ENCODE measurements around the gene SH3PXD2A. TPM values are rescaled to one million over a fixed set of nuclear protein-coding genes. Genes with fewer than 3 reads are reported as not detected.

Gene SH3PXD2A
- total RNA-seq, 1 donor from 2014 or later = 30.3 TPM

DNA sequence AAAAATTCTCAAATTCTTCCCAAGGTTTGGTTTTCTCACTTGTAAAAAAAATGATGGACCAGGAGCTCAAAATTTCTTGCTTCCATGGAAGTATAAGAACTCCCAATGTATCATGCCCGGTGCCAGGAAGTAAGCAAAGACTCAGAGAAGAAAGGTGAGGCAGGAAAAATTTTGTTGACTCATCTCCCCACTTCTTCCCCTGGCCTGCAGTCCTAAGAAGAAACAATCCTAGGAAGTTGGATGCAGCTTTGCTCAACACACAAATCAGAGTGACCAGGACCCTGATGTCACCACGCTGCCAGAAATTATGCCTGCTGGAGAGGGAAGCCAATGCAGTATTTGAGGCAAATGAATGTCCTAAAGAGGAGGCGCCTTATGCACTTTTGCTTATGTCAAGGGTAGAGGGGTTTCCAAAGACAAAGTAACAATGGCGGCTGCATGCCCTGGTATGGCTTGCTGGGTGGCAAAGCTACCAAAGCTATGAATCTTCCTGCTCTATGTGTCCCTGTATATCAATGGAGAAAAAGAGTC, 198.2 kb downstream of the SH3PXD2A start:
- peaks cover 45 to 60% (median 49%) of the 10 kb centered on the region in 3 donors for H3K4me1 ChIP-seq (ENCODE audit: control insufficient read depth in 3 of 3, insufficient read depth in 3 of 3, low read length in 3 of 3)
- H3K27ac ChIP-seq (ENCODE audit: low read depth, low read length) = no peak overlapping the region
- no peaks in the 10 kb centered on the region for H3K27me3 ChIP-seq (ENCODE audit: control insufficient read depth in 3 of 3, insufficient read depth in 3 of 3, low read length in 3 of 3)
- H3K36me3 ChIP-seq (ENCODE audit: control insufficient read depth in 3 of 3, insufficient read depth in 3 of 3, low read length in 3 of 3) = peaks cover 17 to 23% (median 19%) of the 10 kb centered on the region in 3 donors
- no peak overlapping the region for H3K4me3 ChIP-seq (ENCODE audit: low read length in 3 of 3)
- H3K9me3 ChIP-seq (ENCODE audit: control insufficient read depth in 3 of 3, low read length in 3 of 3) = no peaks in the 10 kb centered on the region
- H3K9ac ChIP-seq (ENCODE audit: low read depth in 1 of 3, low read length in 3 of 3) = no peak overlapping the region

GRCh38 chr10:103654925-103655324, 200.5 kb downstream of the SH3PXD2A start:
- peaks cover 17 to 23% (median 22%) of the 10 kb centered on the region in 3 donors for H3K36me3 ChIP-seq (ENCODE audit: control insufficient read depth in 3 of 3, insufficient read depth in 3 of 3, low read length in 3 of 3)
- H3K27ac ChIP-seq (ENCODE audit: low read depth, low read length) = no peak overlapping the region
- no peaks in the 10 kb centered on the region for H3K27me3 ChIP-seq (ENCODE audit: control insufficient read depth in 3 of 3, insufficient read depth in 3 of 3, low read length in 3 of 3)
- H3K9ac ChIP-seq (ENCODE audit: low read depth in 1 of 3, low read length in 3 of 3) = no peak overlapping the region
- no peak overlapping the region for H3K4me3 ChIP-seq (ENCODE audit: low read length in 3 of 3)
- no peaks in the 10 kb centered on the region for H3K9me3 ChIP-seq (ENCODE audit: control insufficient read depth in 3 of 3, low read length in 3 of 3)
- H3K4me1 ChIP-seq (ENCODE audit: control insufficient read depth in 3 of 3, insufficient read depth in 3 of 3, low read length in 3 of 3) = peaks cover 50 to 60% (median 56%) of the 10 kb centered on the region in 3 donors

- peaks cover 12 to 13% (median 12%) of the 10 kb centered on the region in 3 donors for H3K36me3 ChIP-seq (ENCODE audit: control insufficient read depth in 3 of 3, insufficient read depth in 3 of 3, low read length in 3 of 3)
- peaks cover 56 to 63% (median 60%) of the 10 kb centered on the region in 3 donors for H3K4me1 ChIP-seq (ENCODE audit: control insufficient read depth in 3 of 3, insufficient read depth in 3 of 3, low read length in 3 of 3)
- H3K27ac ChIP-seq (ENCODE audit: low read depth, low read length) = peak overlapping the region; percentile 61
- H3K9me3 ChIP-seq (ENCODE audit: control insufficient read depth in 3 of 3, low read length in 3 of 3) = no peaks in the 10 kb centered on the region
- peak overlapping the region in 1 of 3 donors; percentile 25 for H3K9ac ChIP-seq (ENCODE audit: low read depth in 1 of 3, low read length in 3 of 3)
- H3K27me3 ChIP-seq (ENCODE audit: control insufficient read depth in 3 of 3, insufficient read depth in 3 of 3, low read length in 3 of 3) = no peaks in the 10 kb centered on the region
- peak overlapping the region in 1 of 3 donors; percentile 6 for H3K4me3 ChIP-seq (ENCODE audit: low read length in 3 of 3)
Measured at GRCh38 chr10:103653581-103654037, 201.8 kb downstream of the SH3PXD2A start.

- H3K4me1 ChIP-seq (ENCODE audit: control insufficient read depth in 3 of 3, insufficient read depth in 3 of 3, low read length in 3 of 3) = peaks cover 65 to 72% (median 68%) of the 10 kb centered on the region in 3 donors
Measured at GRCh38 chr10:103652599-103653281, 202.6 kb downstream of the SH3PXD2A start.

DNA sequence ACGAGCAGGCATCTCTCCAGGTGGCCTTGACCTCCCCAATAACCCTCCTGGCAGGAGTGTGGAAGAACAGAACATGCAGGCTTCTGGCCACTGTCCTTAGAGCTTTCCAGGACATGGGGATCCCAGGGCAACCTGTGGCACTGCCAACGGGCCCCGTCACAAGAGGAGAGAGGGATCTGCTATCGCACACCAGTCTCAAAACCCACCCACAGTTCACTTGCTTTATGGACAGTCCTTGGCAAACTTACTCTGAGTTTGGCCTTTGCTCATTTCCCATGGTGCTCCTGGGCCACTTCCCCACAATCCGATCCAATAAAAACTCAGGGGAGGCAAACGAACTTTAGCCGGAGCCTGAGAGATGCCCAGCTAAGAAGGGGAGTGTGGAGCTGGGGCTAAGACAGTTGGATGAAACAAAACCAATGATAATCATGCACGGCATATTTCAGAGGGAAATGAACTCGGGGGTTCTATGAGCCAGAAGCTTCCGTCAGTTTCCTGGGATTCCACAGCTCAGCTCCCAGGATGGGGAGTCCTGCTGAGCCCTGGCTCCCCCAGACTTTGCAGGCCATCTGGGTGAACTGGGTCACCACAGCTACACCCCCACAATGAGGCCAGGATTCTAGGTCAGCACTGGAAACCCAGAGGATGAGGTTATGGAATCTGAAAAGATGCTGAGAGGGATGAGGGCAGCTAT, 203.4 kb downstream of the SH3PXD2A start:
- Histone ChIP-seq H3K4me1 (ENCODE audit: control insufficient read depth in 3 of 3, insufficient read depth in 3 of 3, low read length in 3 of 3) (peaks cover 73 to 80% (median 77%) of the 10 kb centered on the region in 3 donors), H3K9ac (ENCODE audit: low read depth in 1 of 3, low read length in 3 of 3) (peak overlapping the region; percentile 28 to 50 (median 42)), H3K27me3 (ENCODE audit: control insufficient read depth in 3 of 3, insufficient read depth in 3 of 3, low read length in 3 of 3) (no peaks in the 10 kb centered on the region), H3K36me3 (ENCODE audit: control insufficient read depth in 3 of 3, insufficient read depth in 3 of 3, low read length in 3 of 3) (peaks cover 0 to 2% (median 2%) of the 10 kb centered on the region in 3 donors), H3K9me3 (ENCODE audit: control insufficient read depth in 3 of 3, low read length in 3 of 3) (no peaks in the 10 kb centered on the region), H3K27ac (ENCODE audit: low read depth, low read length) (peak overlapping the region; percentile 61), H3K4me3 (ENCODE audit: low read length in 3 of 3) (peak overlapping the region in 2 of 3 donors; percentile 29 to 39)

More at GRCh38 chr10:103652599-103653281, 202.6 kb downstream of the SH3PXD2A start:
- H3K9ac ChIP-seq (ENCODE audit: low read depth in 1 of 3, low read length in 3 of 3) = peak overlapping the region; percentile 28 to 50 (median 42)
- H3K27ac ChIP-seq (ENCODE audit: low read depth, low read length) = peak overlapping the region; percentile 61
- H3K27me3 ChIP-seq (ENCODE audit: control insufficient read depth in 3 of 3, insufficient read depth in 3 of 3, low read length in 3 of 3) = no peaks in the 10 kb centered on the region
- no peaks in the 10 kb centered on the region for H3K9me3 ChIP-seq (ENCODE audit: control insufficient read depth in 3 of 3, low read length in 3 of 3)
- H3K4me3 ChIP-seq (ENCODE audit: low read length in 3 of 3) = peak overlapping the region in 1 of 3 donors; percentile 41
- peaks cover 6 to 9% (median 7%) of the 10 kb centered on the region in 3 donors for H3K36me3 ChIP-seq (ENCODE audit: control insufficient read depth in 3 of 3, insufficient read depth in 3 of 3, low read length in 3 of 3)

GRCh38 chr10:103651333-103651732, 204.0 kb downstream of the SH3PXD2A start:
- peak overlapping the region in 1 of 3 donors; percentile 54 for H3K9ac ChIP-seq (ENCODE audit: low read depth in 1 of 3, low read length in 3 of 3)
- no peak overlapping the region for H3K27ac ChIP-seq (ENCODE audit: low read depth, low read length)
- H3K36me3 ChIP-seq (ENCODE audit: control insufficient read depth in 3 of 3, insufficient read depth in 3 of 3, low read length in 3 of 3) = peaks cover 0 to 3% (median 1%) of the 10 kb centered on the region in 3 donors
- H3K27me3 ChIP-seq (ENCODE audit: control insufficient read depth in 3 of 3, insufficient read depth in 3 of 3, low read length in 3 of 3) = no peaks in the 10 kb centered on the region
- no peaks in the 10 kb centered on the region for H3K9me3 ChIP-seq (ENCODE audit: control insufficient read depth in 3 of 3, low read length in 3 of 3)
- H3K4me1 ChIP-seq (ENCODE audit: control insufficient read depth in 3 of 3, insufficient read depth in 3 of 3, low read length in 3 of 3) = peaks cover 78 to 86% (median 83%) of the 10 kb centered on the region in 3 donors
- no peak overlapping the region for H3K4me3 ChIP-seq (ENCODE audit: low read length in 3 of 3)

DNA sequence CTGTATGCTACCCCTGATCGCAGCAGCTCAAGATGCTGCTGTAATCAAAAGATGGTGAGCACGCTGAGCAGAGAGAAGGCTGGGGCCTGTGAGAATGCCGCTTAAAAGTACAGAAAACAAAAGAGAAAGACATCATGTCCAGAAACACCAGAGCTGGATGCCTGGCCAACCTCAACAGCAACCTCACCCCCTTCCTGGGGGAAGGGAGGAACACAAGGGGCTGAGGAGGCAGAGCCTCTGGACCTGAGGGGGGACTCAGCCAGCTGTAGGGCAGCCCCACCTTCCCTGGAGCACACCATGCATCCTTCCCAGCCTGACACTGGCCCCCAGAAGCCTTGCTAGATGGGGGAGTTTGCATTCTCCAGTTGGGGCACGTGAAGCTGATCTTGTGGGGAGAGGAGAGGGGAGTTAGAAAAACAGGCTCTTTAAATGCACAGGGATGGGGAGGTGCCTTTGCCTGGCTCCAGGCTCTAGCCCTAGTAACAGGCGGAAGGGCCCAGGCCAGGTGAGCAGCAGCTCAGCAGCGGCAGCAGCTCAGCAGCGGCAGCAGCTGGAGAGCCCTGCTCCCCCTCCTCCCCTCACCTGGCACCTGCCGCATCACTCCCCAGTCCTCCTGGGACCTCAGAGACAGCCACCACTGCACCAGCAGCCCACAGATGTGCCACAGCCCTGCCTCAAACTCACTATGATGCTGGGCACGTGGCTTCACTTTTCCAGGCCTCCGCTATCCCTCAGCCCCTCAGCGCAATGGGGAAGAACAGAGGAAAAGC, 205.5 kb downstream of the SH3PXD2A start:
- Histone ChIP-seq H3K27me3 (ENCODE audit: control insufficient read depth in 3 of 3, insufficient read depth in 3 of 3, low read length in 3 of 3) (no peaks in the 10 kb centered on the region), H3K9ac (ENCODE audit: low read depth in 1 of 3, low read length in 3 of 3) (peak overlapping the region in 2 of 3 donors; percentile 54 to 73), H3K36me3 (ENCODE audit: control insufficient read depth in 3 of 3, insufficient read depth in 3 of 3, low read length in 3 of 3) (peaks cover 0 to 4% (median 0%) of the 10 kb centered on the region in 3 donors), H3K4me1 (ENCODE audit: control insufficient read depth in 3 of 3, insufficient read depth in 3 of 3, low read length in 3 of 3) (peaks cover 93 to 99% (median 98%) of the 10 kb centered on the region in 3 donors), H3K9me3 (ENCODE audit: control insufficient read depth in 3 of 3, low read length in 3 of 3) (no peaks in the 10 kb centered on the region), H3K27ac (ENCODE audit: low read depth, low read length) (peak overlapping the region; percentile 85), H3K4me3 (ENCODE audit: low read length in 3 of 3) (peak overlapping the region in 2 of 3 donors; percentile 44 to 60)

- H3K9ac ChIP-seq (ENCODE audit: low read depth in 1 of 3, low read length in 3 of 3) = peak overlapping the region; percentile 40 to 73 (median 54)
- H3K4me3 ChIP-seq (ENCODE audit: low read length in 3 of 3) = peak overlapping the region in 2 of 3 donors; percentile 44 to 61
- H3K36me3 ChIP-seq (ENCODE audit: control insufficient read depth in 3 of 3, insufficient read depth in 3 of 3, low read length in 3 of 3) = peaks cover 0 to 6% (median 0%) of the 10 kb centered on the region in 3 donors
- H3K27me3 ChIP-seq (ENCODE audit: control insufficient read depth in 3 of 3, insufficient read depth in 3 of 3, low read length in 3 of 3) = no peaks in the 10 kb centered on the region
- peak overlapping the region; percentile 85 for H3K27ac ChIP-seq (ENCODE audit: low read depth, low read length)
- peaks cover 93 to 94% (median 94%) of the 10 kb centered on the region in 3 donors for H3K4me1 ChIP-seq (ENCODE audit: control insufficient read depth in 3 of 3, insufficient read depth in 3 of 3, low read length in 3 of 3)
- H3K9me3 ChIP-seq (ENCODE audit: control insufficient read depth in 3 of 3, low read length in 3 of 3) = no peaks in the 10 kb centered on the region
Measured at GRCh38 chr10:103648636-103649532, 206.5 kb downstream of the SH3PXD2A start.
